ENCODE results near the gene ACADM.

DNA sequence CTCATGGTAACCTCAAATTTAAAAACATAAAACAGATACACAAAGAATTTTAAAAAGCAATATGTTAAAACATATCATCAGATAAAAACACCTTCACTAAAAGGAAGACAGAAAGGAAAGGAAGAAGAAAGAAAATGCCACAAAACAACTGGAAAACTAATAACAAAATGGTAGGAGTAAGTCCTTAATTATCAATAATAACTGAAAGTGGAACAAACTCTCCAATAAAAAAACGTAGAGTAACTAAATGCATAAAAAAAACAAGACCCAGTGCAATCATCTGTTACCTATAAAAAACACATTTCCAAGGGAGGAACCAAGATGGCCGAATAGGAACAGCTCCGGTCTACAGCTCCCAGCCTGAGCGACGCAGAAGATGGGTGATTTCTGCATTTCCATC, 47.1 kb upstream of the ACADM start:
- TF ChIP-seq, protein P1, sequence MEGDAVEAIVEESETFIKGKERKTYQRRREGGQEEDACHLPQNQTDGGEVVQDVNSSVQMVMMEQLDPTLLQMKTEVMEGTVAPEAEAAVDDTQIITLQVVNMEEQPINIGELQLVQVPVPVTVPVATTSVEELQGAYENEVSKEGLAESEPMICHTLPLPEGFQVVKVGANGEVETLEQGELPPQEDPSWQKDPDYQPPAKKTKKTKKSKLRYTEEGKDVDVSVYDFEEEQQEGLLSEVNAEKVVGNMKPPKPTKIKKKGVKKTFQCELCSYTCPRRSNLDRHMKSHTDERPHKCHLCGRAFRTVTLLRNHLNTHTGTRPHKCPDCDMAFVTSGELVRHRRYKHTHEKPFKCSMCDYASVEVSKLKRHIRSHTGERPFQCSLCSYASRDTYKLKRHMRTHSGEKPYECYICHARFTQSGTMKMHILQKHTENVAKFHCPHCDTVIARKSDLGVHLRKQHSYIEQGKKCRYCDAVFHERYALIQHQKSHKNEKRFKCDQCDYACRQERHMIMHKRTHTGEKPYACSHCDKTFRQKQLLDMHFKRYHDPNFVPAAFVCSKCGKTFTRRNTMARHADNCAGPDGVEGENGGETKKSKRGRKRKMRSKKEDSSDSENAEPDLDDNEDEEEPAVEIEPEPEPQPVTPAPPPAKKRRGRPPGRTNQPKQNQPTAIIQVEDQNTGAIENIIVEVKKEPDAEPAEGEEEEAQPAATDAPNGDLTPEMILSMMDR (IDR thresholded peaks at IDR 0.05) = no peak
- TF ChIP-seq POLR2A (IDR thresholded peaks at IDR 0.05) (no peak), POLR2AphosphoS5 (IDR thresholded peaks at IDR 0.05) (no peak)
